Calu3 (cell line): Measurements from ENCODE around the gene B4GALT1. TPM values are rescaled to one million over a fixed set of nuclear protein-coding genes. Genes with fewer than 3 reads are reported as not detected.

Source experiments
- BruUV-seq: library from RNA; stranded (reverse); fragments of 400-500 nt; replicated peaks from 2 replicates; lab custom pipeline; 2021; lab: Mats Ljungman, UMichigan
- CTCF ChIA-PET: fragments of 300-600 bp; sonication (Branson Sonifier 250); formaldehyde crosslinking; loops from one replicate; lab custom pipeline; 2022; ENCODE audit warnings: antibody characterized with exemption; lab: Charles Lee
- DNase-seq: peaks from one replicate; pipeline ENCODE4 v3.0.0; 2022
- H3K27ac Mint-ChIP-seq: one replicate; pipeline ENCODE4 v1.8.0; 2022; ENCODE audit warnings: mixed read lengths; ENCODE audit not compliant: unreplicated experiment
- H3K27me3 Mint-ChIP-seq: one replicate; pipeline ENCODE4 v1.8.0; 2022; ENCODE audit warnings: mixed read lengths; ENCODE audit not compliant: unreplicated experiment
- H3K36me3 Mint-ChIP-seq: one replicate; pipeline ENCODE4 v1.8.0; 2022; ENCODE audit warnings: mild to moderate bottlenecking, moderate library complexity, mixed read lengths; ENCODE audit not compliant: insufficient read depth, unreplicated experiment
- H3K4me1 Mint-ChIP-seq: one replicate; pipeline ENCODE4 v1.8.0; 2022; ENCODE audit warnings: mild to moderate bottlenecking, low read depth, mixed read lengths; ENCODE audit not compliant: unreplicated experiment
- H3K4me3 Mint-ChIP-seq: one replicate; pipeline ENCODE4 v1.8.0; 2022; ENCODE audit warnings: mild to moderate bottlenecking, low read depth, moderate library complexity, mixed read lengths; ENCODE audit not compliant: unreplicated experiment
- H3K9me3 Mint-ChIP-seq: one replicate; pipeline ENCODE4 v1.8.0; 2022; ENCODE audit warnings: low read depth, mixed read lengths; ENCODE audit not compliant: unreplicated experiment
- CTCF ChIP-seq: fragments of 200-600 bp; IDR thresholded peaks from one replicate; pipeline ENCODE4 v1.8.0; 2022; ENCODE audit warnings: antibody characterized with exemption; ENCODE audit not compliant: unreplicated experiment
- intact Hi-C: fragments of 100-400 bp; cut with micrococcal nuclease; formaldehyde crosslinking; loops from one replicate; pipeline ENCODE4 v1.10.0; 2022; ENCODE audit not compliant: unreplicated experiment
- total RNA-seq: library from RNA; stranded (reverse); gene quantifications from 2 replicates; pipeline ENCODE4 v1.2.3, GENCODE V29; 2022

The B4GALT1 gene
- total RNA-seq, 1 experiment from 2014 or later, result 71.1 TPM

GRCh38 chr9:33182519-33182918 is 15.4 kb upstream of the B4GALT1 start:
- intact Hi-C loops, result no loop called here
- CTCF ChIA-PET, result no interaction called here
- H3K36me3 Mint-ChIP-seq, result peaks cover 9% of the 10 kb centered on the region
- no peak overlapping the region for H3K27ac Mint-ChIP-seq
- H3K9me3 Mint-ChIP-seq, result no peaks in the 10 kb centered on the region
- no TSS peak for BruUV-seq
- TF ChIP-seq CTCF, result no peak
- peaks cover 58% of the 10 kb centered on the region for H3K4me1 Mint-ChIP-seq
- no peaks in the 10 kb centered on the region for H3K27me3 Mint-ChIP-seq
- no peak overlapping the region for H3K4me3 Mint-ChIP-seq
- no peak for DNase-seq

- peaks cover 50% of the 10 kb centered on the region for H3K4me1 Mint-ChIP-seq
- H3K27ac Mint-ChIP-seq, result no peak overlapping the region
- H3K4me3 Mint-ChIP-seq, result no peak overlapping the region
- H3K27me3 Mint-ChIP-seq, result no peaks in the 10 kb centered on the region
- no peaks in the 10 kb centered on the region for H3K9me3 Mint-ChIP-seq
- CTCF ChIA-PET, result no interaction called here
- intact Hi-C loops, result no loop called here
- no peak for TF ChIP-seq CTCF
- no TSS peak for BruUV-seq
- DNase-seq, result no peak
- no peaks in the 10 kb centered on the region for H3K36me3 Mint-ChIP-seq
These were observed 13.5 kb upstream of the B4GALT1 start for GRCh38 chr9:33180526-33181184.

- BruUV-seq, result no TSS peak
- Mint-ChIP-seq H3K27me3 (no peaks in the 10 kb centered on the region), H3K4me3 (no peak overlapping the region), H3K4me1 (peaks cover 37% of the 10 kb centered on the region), H3K27ac (no peak overlapping the region), H3K36me3 (no peaks in the 10 kb centered on the region), H3K9me3 (no peaks in the 10 kb centered on the region)
- no peak for DNase-seq
- intact Hi-C loops, result no loop called here
- CTCF ChIA-PET, result interaction anchor here (0.6 kb wide), 1 partner anchor 17 kb away, joined by 4 read pairs; no protein-coding TSS in a partner anchor
- no peak for TF ChIP-seq CTCF
These were observed 12.0 kb upstream of the B4GALT1 start for GRCh38 chr9:33178972-33179697.

GRCh38 chr9:33177639-33178038 is 10.5 kb upstream of the B4GALT1 start:
- Mint-ChIP-seq H3K36me3 (peaks cover under 1% of the 10 kb centered on the region), H3K4me3 (no peak overlapping the region), H3K27ac (no peak overlapping the region), H3K4me1 (peaks cover 43% of the 10 kb centered on the region), H3K27me3 (no peaks in the 10 kb centered on the region), H3K9me3 (peaks cover 2% of the 10 kb centered on the region)
- BruUV-seq, result no TSS peak
- no peak for TF ChIP-seq CTCF
- DNase-seq, result no peak
- intact Hi-C loops, result no loop called here
- CTCF ChIA-PET, result interaction anchor here (0.6 to 0.7 kb wide), 3 partner anchors 15 to 340 kb away, joined by 3 to 6 read pairs (median 5); no protein-coding TSS in a partner anchor
